Erythroblast (primary cell): ENCODE data around the gene TMEM141.
"Not testable (repeated sequence)": the region's sequence is repeated elsewhere in the genome, so short reads cannot be mapped to it uniquely, and the experiment has no call there.

Experiments used
- GATA1 ChIP-seq: IDR thresholded peaks from 2 replicates; pipeline ENCODE4 v1.6.1; 2011; ENCODE audit warnings: low read depth, mild to moderate bottlenecking, control low read depth, low read length, moderate library complexity
- POLR2A ChIP-seq: IDR thresholded peaks from 2 replicates; pipeline ENCODE4 v1.6.1; 2011; ENCODE audit warnings: mild to moderate bottlenecking, low read length

DNA sequence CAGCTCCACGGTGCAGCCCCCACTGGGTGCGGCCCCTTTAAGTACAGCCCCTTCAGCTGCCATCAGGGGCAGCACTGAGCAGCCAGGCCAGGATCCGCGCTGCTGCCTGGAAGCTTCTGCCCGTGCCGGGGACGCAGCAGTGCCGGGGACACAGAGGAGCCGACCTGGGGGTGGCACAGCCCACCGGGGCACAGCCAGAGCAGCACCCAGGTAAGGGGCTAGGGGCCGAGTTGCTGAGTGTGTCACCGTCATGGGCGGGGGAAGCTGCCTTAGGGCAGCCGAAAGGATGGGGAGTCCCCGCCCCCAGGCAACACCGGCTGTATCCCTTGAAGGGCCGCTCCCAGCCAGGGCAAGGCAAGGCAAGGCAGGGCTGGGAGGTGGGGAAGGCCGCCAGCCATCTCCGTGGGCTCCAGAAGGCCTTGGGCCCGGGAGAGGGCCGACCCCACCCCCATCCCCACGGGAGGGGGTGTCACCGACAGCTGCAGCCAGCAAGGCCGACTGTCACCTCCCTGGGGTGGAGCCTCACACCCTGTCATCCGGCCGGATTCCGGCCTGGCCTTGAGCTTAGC, 51.3 kb downstream of the TMEM141 start, which contains the start of gene AJM1:
- TF ChIP-seq POLR2A, GATA1: not testable (repeated sequence)
